ENCODE data around the gene NUCKS1.

The NUCKS1 gene

DNA sequence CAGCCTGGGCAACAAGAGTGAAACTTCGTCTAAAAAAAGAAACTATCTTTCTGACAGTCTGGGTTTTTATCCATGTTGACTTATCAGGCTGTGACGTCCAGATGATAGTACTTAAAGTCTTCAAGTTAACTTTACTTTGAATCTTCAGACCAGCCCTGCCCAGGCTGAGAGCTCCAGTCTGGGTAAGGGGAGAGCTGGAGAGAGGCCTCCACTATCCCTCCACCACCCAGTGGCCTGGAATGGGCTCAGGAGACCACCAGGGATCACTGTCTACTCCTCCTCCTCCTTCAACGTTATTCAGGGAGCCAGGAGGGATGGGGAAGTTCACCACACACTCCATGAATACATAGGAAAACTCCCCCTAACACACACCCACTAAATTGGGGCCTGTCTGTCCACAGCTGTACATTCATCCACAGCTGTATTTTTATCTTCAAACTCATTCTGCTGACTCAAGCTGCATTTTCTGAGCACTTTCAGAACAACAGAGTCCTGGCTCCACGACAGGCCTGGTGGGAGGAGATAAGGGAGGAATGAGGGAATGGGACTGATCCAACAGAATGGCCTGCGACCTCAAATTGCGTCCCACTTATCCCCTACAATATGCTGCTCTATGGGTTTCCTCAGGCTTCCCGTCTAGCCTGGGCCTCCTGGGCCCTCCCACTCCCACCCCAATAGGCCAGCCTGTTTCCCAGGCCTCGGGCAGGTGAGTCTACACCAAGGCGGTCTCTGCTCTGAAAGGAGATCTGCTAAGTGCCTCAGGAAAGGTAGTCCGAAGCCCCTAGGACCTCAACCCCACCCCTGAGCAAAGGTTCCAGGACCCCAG lies 71.5 kb downstream of the NUCKS1 start:
- Histone ChIP-seq H3K4me3 (ENCODE audit: low read depth, low read length) (0 out of 2 replicates have a peak overlapping the region, but pooled peaks have one; percentile 84), H3K36me3 (ENCODE audit: control insufficient read depth, insufficient read depth, low read length) (no peaks in the 10 kb centered on the region), H3K9ac (ENCODE audit: low read depth, low read length) (no peak overlapping the region), H3K27me3 (ENCODE audit: control insufficient read depth, insufficient read depth, low read length) (peaks cover 13% of the 10 kb centered on the region), H3K27ac (ENCODE audit: low read depth, low read length) (no peak overlapping the region), H3K4me1 (ENCODE audit: control insufficient read depth, insufficient read depth, low read length) (peaks cover 20% of the 10 kb centered on the region), H3K9me3 (ENCODE audit: control insufficient read depth, insufficient read depth, low read length) (no peaks in the 10 kb centered on the region)

DNA sequence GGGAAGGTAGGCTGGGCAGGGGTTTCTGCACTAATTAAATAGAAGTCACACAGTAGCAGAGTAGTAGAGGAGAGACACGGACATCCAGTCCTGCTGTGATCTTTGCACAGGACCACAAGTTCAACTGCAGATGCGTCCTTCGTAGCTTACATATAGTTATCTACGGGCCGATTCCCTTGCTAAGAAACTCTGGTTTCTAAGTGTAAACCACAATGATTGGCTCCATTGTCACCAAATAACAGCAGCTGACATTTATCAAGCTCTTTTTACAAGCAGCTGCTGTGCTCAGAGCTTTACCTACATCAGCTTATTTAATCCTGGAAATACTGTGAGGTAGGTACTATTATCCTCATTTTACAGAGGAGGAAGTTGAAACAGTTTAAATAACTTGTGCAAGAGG lies 72.8 kb downstream of the NUCKS1 start:
- Histone ChIP-seq H3K4me3 (ENCODE audit: low read depth, low read length) (no peak overlapping the region), H3K27me3 (ENCODE audit: control insufficient read depth, insufficient read depth, low read length) (peaks cover 13% of the 10 kb centered on the region), H3K27ac (ENCODE audit: low read depth, low read length) (no peak overlapping the region), H3K9ac (ENCODE audit: low read depth, low read length) (no peak overlapping the region), H3K4me1 (ENCODE audit: control insufficient read depth, insufficient read depth, low read length) (peaks cover 28% of the 10 kb centered on the region), H3K36me3 (ENCODE audit: control insufficient read depth, insufficient read depth, low read length) (no peaks in the 10 kb centered on the region), H3K9me3 (ENCODE audit: control insufficient read depth, insufficient read depth, low read length) (no peaks in the 10 kb centered on the region)

DNA sequence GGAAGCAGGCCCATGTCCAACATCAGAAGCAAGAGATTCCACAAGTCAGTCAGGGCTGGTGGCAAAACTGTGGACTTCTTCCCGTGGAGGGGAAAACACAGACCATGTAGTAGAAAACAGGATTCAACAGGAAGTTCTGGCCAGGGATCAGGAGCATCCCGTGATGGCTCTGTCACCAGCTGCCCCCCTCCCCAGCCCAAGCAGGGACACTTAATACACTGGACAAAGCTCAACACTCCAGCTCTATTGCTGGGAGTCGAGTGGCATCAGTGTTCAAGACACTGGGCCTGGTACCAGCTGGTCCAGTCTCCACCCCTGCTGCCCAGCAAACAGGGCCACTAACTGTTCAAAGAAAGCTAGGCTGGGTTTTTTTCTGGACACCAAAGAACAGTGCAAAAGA lies 73.4 kb downstream of the NUCKS1 start:
- Histone ChIP-seq H3K27me3 (ENCODE audit: control insufficient read depth, insufficient read depth, low read length) (peaks cover 11% of the 10 kb centered on the region), H3K9me3 (ENCODE audit: control insufficient read depth, insufficient read depth, low read length) (no peaks in the 10 kb centered on the region), H3K9ac (ENCODE audit: low read depth, low read length) (no peak overlapping the region), H3K27ac (ENCODE audit: low read depth, low read length) (no peak overlapping the region), H3K36me3 (ENCODE audit: control insufficient read depth, insufficient read depth, low read length) (no peaks in the 10 kb centered on the region), H3K4me3 (ENCODE audit: low read depth, low read length) (no peak overlapping the region), H3K4me1 (ENCODE audit: control insufficient read depth, insufficient read depth, low read length) (peaks cover 33% of the 10 kb centered on the region)

DNA sequence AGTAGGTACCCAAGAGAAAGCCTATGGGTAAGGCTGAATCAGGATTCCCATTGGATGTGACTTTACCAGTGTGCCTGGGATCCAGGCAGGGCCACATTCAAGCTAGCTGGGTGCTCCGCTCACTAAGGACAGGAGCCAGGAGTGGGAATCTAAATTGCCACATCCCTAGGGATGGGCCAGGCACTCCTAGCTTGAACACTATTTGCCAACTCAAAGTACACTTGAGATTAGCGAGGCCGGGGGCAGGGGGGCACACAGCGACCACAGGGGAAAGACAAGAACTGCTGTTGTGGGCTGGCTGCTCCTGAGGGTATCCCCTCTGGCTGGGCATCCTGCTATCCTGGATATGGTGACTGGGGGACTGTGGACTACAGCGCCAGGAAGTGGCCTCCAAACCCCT lies 74.0 kb downstream of the NUCKS1 start:
- H3K27ac ChIP-seq (ENCODE audit: low read depth, low read length): no peak overlapping the region
- no peak overlapping the region for H3K4me3 ChIP-seq (ENCODE audit: low read depth, low read length)
- H3K9me3 ChIP-seq (ENCODE audit: control insufficient read depth, insufficient read depth, low read length): no peaks in the 10 kb centered on the region
- H3K27me3 ChIP-seq (ENCODE audit: control insufficient read depth, insufficient read depth, low read length): peaks cover 5% of the 10 kb centered on the region
- H3K9ac ChIP-seq (ENCODE audit: low read depth, low read length): no peak overlapping the region
- H3K36me3 ChIP-seq (ENCODE audit: control insufficient read depth, insufficient read depth, low read length): no peaks in the 10 kb centered on the region
- peaks cover 35% of the 10 kb centered on the region for H3K4me1 ChIP-seq (ENCODE audit: control insufficient read depth, insufficient read depth, low read length)

DNA sequence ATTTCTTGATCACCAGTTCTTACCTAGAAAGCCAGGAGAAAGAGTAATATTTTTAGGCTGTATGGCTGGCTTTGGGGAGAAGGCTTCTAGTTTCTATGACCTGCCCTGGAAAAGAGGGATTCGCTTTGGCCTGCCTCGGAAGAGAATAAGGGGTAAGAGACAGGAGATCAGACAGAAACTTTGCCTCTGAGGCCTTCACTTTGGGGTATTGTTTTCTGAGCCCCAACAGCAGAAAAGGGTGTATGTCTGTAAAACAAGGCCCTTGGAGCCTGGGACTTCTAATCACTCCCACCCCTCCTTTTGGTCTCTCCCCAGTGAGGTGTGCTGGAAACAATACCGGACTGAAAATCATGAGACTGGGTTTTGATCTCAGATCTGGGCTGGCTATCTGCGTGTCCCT lies 74.7 kb downstream of the NUCKS1 start:
- H3K36me3 ChIP-seq (ENCODE audit: control insufficient read depth, insufficient read depth, low read length): no peaks in the 10 kb centered on the region
- H3K9ac ChIP-seq (ENCODE audit: low read depth, low read length): peak overlapping the region; percentile 43; the same call in 1 of the 2 replicates
- no peaks in the 10 kb centered on the region for H3K9me3 ChIP-seq (ENCODE audit: control insufficient read depth, insufficient read depth, low read length)
- H3K27ac ChIP-seq (ENCODE audit: low read depth, low read length): no peak overlapping the region
- H3K4me1 ChIP-seq (ENCODE audit: control insufficient read depth, insufficient read depth, low read length): peaks cover 38% of the 10 kb centered on the region
- H3K27me3 ChIP-seq (ENCODE audit: control insufficient read depth, insufficient read depth, low read length): no peaks in the 10 kb centered on the region
- H3K4me3 ChIP-seq (ENCODE audit: low read depth, low read length): no peak overlapping the region

DNA sequence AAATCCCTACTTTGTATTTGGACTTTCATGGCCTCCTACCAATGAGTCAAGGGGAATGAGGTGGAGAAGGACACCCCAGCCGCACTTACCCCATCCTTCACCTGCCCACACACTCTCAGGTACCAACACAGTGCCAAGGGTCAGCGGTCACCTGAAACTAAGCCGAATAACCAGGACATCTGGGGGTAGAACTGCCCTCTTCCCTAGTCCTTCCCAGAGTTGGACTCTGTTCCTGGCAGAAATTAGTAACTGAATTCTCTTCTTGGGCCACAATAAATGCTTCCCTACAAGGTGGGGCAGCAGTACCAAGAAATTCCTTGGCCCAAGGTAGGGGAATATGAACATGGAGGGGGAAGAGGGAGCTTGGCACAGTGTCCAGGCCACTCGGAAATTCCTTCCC lies 77.0 kb downstream of the NUCKS1 start:
- peaks cover 46% of the 10 kb centered on the region for H3K4me1 ChIP-seq (ENCODE audit: control insufficient read depth, insufficient read depth, low read length)
- no peak overlapping the region for H3K9ac ChIP-seq (ENCODE audit: low read depth, low read length)
- H3K4me3 ChIP-seq (ENCODE audit: low read depth, low read length): no peak overlapping the region
- H3K9me3 ChIP-seq (ENCODE audit: control insufficient read depth, insufficient read depth, low read length): no peaks in the 10 kb centered on the region
- no peaks in the 10 kb centered on the region for H3K27me3 ChIP-seq (ENCODE audit: control insufficient read depth, insufficient read depth, low read length)
- H3K27ac ChIP-seq (ENCODE audit: low read depth, low read length): no peak overlapping the region
- no peaks in the 10 kb centered on the region for H3K36me3 ChIP-seq (ENCODE audit: control insufficient read depth, insufficient read depth, low read length)

DNA sequence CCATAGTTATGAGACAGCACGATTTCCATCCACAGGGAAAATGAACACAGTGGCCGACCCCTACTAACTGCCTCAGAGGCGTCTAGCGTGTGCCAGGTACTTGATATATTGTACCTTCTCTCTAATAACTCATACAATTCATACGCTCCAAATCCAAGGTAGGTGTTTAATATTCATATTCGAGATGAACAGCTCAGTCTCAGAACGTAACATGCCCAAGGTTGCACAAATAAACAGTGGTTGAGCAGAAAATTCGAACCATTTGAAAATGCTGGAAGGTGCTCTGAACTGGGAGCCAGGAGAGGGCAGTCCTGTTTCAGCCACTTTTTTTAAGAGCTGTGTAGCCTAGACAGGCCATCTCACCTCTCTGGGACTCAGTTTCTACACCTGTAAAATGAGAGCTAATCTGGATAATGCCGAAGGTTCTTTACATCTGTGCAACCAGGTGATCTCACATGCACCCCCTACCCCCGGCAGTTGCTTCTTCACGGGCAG lies 77.5 kb downstream of the NUCKS1 start:
- Histone ChIP-seq H3K27ac (ENCODE audit: low read depth, low read length) (peak overlapping the region; percentile 96), H3K36me3 (ENCODE audit: control insufficient read depth, insufficient read depth, low read length) (no peaks in the 10 kb centered on the region), H3K9me3 (ENCODE audit: control insufficient read depth, insufficient read depth, low read length) (no peaks in the 10 kb centered on the region), H3K4me1 (ENCODE audit: control insufficient read depth, insufficient read depth, low read length) (peaks cover 46% of the 10 kb centered on the region), H3K4me3 (ENCODE audit: low read depth, low read length) (no peak overlapping the region), H3K27me3 (ENCODE audit: control insufficient read depth, insufficient read depth, low read length) (no peaks in the 10 kb centered on the region), H3K9ac (ENCODE audit: low read depth, low read length) (no peak overlapping the region)

DNA sequence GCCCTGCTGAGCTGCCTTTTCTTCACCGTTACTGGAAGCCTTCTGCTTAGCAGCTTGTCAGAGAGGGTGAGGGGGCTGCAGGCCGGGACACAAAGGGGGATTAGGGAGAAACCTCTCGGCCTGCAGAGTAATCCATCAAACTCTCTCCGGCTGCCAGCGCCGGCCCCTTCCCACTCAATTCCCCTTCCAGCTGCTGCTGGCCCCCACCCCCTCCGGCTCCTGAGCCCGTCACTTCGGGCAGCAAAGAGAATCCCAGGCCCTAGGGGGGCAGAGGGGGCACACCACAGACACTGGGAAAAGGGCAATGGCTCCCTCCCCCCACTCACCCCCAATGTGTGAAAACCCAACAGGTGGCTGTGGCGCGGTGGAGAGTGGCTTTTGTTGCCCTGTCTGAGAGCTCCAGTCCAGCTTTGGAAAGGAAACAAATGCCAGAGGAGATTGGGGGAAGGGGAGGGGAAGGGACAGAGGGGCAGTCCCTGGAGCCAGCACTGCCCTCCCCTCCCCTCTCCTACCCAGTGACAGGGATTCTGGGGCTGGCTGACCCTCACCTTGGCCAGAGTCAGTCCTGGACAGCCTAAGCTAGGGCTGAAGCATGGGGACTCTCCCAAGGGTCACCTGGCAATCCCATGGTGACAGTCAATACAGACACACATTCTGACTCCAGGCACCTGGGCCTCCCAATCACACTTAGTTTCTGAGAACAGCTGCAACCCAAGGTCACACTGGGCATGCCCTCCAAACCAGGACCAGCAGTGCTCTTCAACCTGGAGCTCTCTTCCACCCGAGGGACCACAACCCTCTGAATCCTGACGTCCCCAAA lies 79.2 kb downstream of the NUCKS1 start:
- peak overlapping the region; percentile 96 for H3K27ac ChIP-seq (ENCODE audit: low read depth, low read length)
- H3K4me3 ChIP-seq (ENCODE audit: low read depth, low read length): peak overlapping the region; percentile 42
- peak overlapping the region; percentile 51 for H3K9ac ChIP-seq (ENCODE audit: low read depth, low read length)
- H3K27me3 ChIP-seq (ENCODE audit: control insufficient read depth, insufficient read depth, low read length): no peaks in the 10 kb centered on the region
- peaks cover 46% of the 10 kb centered on the region for H3K4me1 ChIP-seq (ENCODE audit: control insufficient read depth, insufficient read depth, low read length)
- H3K9me3 ChIP-seq (ENCODE audit: control insufficient read depth, insufficient read depth, low read length): no peaks in the 10 kb centered on the region
- H3K36me3 ChIP-seq (ENCODE audit: control insufficient read depth, insufficient read depth, low read length): no peaks in the 10 kb centered on the region

DNA sequence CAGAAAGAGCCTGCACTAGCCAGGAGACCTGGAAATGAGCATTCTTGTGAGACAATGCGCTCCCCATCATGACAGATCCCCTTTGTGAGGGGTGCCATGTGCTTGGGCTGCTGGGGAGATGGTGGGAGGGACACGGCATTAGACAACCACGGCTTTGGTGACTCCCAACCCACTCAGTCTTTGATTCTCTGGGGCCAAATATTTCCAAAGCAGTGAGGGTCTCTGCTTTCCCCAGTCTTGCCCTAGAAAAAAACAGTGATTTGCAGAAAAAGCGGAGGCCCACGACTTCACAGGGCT lies 79.9 kb downstream of the NUCKS1 start:
- no peaks in the 10 kb centered on the region for H3K36me3 ChIP-seq (ENCODE audit: control insufficient read depth, insufficient read depth, low read length)
- peaks cover 52% of the 10 kb centered on the region for H3K4me1 ChIP-seq (ENCODE audit: control insufficient read depth, insufficient read depth, low read length)
- H3K27ac ChIP-seq (ENCODE audit: low read depth, low read length): peak overlapping the region; percentile 96
- no peaks in the 10 kb centered on the region for H3K27me3 ChIP-seq (ENCODE audit: control insufficient read depth, insufficient read depth, low read length)
- no peaks in the 10 kb centered on the region for H3K9me3 ChIP-seq (ENCODE audit: control insufficient read depth, insufficient read depth, low read length)
- H3K4me3 ChIP-seq (ENCODE audit: low read depth, low read length): peak overlapping the region; percentile 42; the same call in 1 of the 2 replicates
- peak overlapping the region; percentile 51 for H3K9ac ChIP-seq (ENCODE audit: low read depth, low read length)

DNA sequence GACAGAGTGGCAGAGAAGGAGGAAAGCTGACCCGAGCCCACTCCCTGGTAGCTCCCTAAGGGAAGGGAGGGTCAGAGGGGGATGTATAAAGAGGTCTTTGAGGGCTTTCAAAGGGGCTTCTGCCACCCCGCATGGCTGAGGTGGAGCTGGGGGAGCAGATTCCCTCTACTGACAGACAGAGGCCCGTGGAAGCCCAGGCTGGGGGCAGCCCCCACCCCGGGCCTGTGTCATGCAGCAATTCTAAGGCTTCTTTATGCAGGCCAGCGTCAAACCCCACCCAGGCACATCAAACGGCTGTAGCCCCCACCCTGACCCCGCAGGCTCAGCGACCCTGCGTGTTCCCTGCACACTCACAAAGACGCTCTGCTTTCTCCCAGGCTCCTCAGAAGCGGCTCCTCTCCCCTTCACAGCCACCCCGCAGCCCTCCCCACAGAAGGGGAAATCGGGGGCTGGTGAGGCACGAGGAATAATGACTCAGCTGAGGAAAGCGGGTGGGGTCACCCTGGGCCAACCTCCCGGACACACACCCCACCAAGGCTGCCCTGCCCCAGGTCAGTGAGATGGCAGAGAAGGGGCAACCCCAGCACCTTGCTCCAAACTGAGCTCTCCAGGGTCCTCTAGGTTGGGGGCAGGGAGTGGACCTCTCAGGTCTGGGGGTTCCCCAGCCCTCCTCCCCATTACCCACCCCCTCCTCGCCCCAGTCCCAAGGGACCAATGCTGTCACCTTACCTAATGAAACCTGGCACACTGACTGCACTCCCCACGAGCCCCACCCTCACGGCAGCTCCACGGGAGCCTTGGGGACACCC lies 80.4 kb downstream of the NUCKS1 start:
- Histone ChIP-seq H3K27me3 (ENCODE audit: control insufficient read depth, insufficient read depth, low read length) (no peaks in the 10 kb centered on the region), H3K27ac (ENCODE audit: low read depth, low read length) (peak overlapping the region; percentile 96), H3K4me1 (ENCODE audit: control insufficient read depth, insufficient read depth, low read length) (peaks cover 53% of the 10 kb centered on the region), H3K9ac (ENCODE audit: low read depth, low read length) (no peak overlapping the region), H3K4me3 (ENCODE audit: low read depth, low read length) (0 out of 2 replicates have a peak overlapping the region, but pooled peaks have one; percentile 42), H3K36me3 (ENCODE audit: control insufficient read depth, insufficient read depth, low read length) (no peaks in the 10 kb centered on the region), H3K9me3 (ENCODE audit: control insufficient read depth, insufficient read depth, low read length) (no peaks in the 10 kb centered on the region)
